Lower leg skin (tissue), 4 donors: ENCODE measurements around the gene SLC39A9. TPM values are rescaled to one million over a fixed set of nuclear protein-coding genes. Genes with fewer than 3 reads are reported as not detected.

Experiments
- DNase-seq, 2 donors: peaks; one replicate each; pipeline ENCODE4 v3.0.0-alpha.2; 2019; ENCODE audit warnings: low spot score in 2 of 2
- H3K4me3 ChIP-seq: fragments of 200-600 bp; sonication (generic); 2 replicates; pipeline ENCODE4 v1.5.1; 2017; ENCODE audit warnings: mild to moderate bottlenecking, low read depth; ENCODE audit not compliant: poor library complexity, severe bottlenecking
- POLR2A ChIP-seq, 2 donors: fragments of 450-650 bp; IDR thresholded peaks; one replicate each; pipeline ENCODE4 v1.6.1; 2016 to 2017; ENCODE audit warnings: antibody characterized with exemption in 2 of 2, mild to moderate bottlenecking in 1 of 2, moderate library complexity in 1 of 2
- WGBS, 2 donors: methylation state at CpG; one replicate each; pipeline ENCODE4 v1.1.5; 2018; 5-methylcytosine and 5-hydroxymethylcytosine counted together
- intact Hi-C: fragments of 100-400 bp; cut with DNase I; formaldehyde crosslinking; loops from one replicate; pipeline ENCODE4 v1.15.0; 2023; ENCODE audit warnings: low total_unique reads
- total RNA-seq, 4 donors: library from RNA; depleted of rRNA; stranded (reverse); fragments of >200 nt; gene quantifications; one replicate each; pipeline ENCODE4 v1.1.0, GENCODE V29; 2016
- TF ChIP-seq, protein P1 (sequence below), 3 donors: fragments of 450-650 bp; IDR thresholded peaks; one replicate each; pipeline ENCODE4 v1.5.1; 2016; ENCODE audit warnings: antibody characterized with exemption in 3 of 3, mild to moderate bottlenecking in 3 of 3, moderate library complexity in 2 of 3

Gene SLC39A9, protein sequence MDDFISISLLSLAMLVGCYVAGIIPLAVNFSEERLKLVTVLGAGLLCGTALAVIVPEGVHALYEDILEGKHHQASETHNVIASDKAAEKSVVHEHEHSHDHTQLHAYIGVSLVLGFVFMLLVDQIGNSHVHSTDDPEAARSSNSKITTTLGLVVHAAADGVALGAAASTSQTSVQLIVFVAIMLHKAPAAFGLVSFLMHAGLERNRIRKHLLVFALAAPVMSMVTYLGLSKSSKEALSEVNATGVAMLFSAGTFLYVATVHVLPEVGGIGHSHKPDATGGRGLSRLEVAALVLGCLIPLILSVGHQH
- 10 to 100 TPM; 33.1 to 68.2 (median 49.0) TPM for total RNA-seq

DNA sequence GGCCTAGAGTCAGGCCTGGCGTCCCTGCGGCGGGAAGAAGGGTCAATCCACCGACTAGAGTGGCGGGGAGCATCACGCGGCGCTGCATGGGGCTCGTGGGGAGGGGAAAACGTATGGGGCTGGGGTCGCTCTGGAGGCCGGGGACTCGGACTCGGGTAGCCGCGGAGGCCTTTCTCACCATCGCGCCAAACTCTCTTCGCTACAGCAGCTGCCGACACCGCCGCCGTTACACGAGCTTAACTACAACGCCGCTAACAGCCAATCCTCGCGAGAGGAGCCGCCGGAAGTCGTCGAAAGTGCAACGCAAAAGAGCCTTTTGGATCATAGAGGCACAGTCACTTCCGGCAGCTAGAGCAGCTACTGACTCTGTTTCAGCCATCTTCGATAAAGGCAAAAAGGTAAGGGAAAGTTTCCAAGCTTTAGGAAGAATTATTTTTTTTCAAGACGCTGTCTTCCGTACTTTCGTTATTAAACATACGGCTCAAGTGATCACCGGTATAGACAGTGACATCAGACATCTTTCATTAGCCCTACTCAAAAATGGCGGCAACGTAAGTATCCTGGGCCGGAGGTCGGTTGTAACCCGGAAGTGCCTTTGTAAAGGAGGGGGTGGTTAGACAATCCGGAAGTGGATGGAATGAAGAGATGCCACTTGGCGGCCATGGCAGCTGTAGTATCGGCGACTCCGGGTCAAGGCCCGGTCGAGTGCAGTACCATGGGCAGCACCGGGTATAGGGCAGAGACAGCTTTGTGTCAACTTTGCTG is at the start of gene SLC39A9, which contains the start of gene ERH:
Gene SLC39A9 (plus strand): TSS at position 640 of the 765 bp plus-strand sequence. CDS start 678 bp downstream, outside the sequence.
Gene ERH (minus strand): TSS at position 247 of the 765 bp plus-strand sequence. CDS start 66 bp downstream, at position 181.
- H3K4me3 ChIP-seq, result peak within 1 kb of the TSS; percentile 86
- whole genome bisulfite sequencing, 2 donors, result 0% methylated on average over 36 to 53 of the region's 53 CpGs
- DNase-seq, result peak; percentile 96 to 99
- TF ChIP-seq, protein P1, sequence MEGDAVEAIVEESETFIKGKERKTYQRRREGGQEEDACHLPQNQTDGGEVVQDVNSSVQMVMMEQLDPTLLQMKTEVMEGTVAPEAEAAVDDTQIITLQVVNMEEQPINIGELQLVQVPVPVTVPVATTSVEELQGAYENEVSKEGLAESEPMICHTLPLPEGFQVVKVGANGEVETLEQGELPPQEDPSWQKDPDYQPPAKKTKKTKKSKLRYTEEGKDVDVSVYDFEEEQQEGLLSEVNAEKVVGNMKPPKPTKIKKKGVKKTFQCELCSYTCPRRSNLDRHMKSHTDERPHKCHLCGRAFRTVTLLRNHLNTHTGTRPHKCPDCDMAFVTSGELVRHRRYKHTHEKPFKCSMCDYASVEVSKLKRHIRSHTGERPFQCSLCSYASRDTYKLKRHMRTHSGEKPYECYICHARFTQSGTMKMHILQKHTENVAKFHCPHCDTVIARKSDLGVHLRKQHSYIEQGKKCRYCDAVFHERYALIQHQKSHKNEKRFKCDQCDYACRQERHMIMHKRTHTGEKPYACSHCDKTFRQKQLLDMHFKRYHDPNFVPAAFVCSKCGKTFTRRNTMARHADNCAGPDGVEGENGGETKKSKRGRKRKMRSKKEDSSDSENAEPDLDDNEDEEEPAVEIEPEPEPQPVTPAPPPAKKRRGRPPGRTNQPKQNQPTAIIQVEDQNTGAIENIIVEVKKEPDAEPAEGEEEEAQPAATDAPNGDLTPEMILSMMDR (IDR thresholded peaks at IDR 0.05), result no peak
- peak in 1 of 2 donors; percentile 22 for TF ChIP-seq POLR2A (IDR thresholded peaks at IDR 0.05)
- intact Hi-C loops, result no loop called here

- no peak for TF ChIP-seq POLR2A (IDR thresholded peaks at IDR 0.05)
- TF ChIP-seq, protein P1 (IDR thresholded peaks at IDR 0.05), result no peak
- no peak for DNase-seq
- intact Hi-C loops, result no loop called here
- no peak overlapping the region for H3K4me3 ChIP-seq
- 87 to 88% methylated on average over 11 of the region's 11 CpGs for WGBS, 2 donors
Measured at GRCh38 chr14:69349091-69349777, 49.3 kb upstream of the SLC39A9 start.

- WGBS, 2 donors, result 83 to 85% methylated on average over 5 of the region's 5 CpGs
- intact Hi-C loops, result no loop called here
- no peak for DNase-seq
- TF ChIP-seq, protein P1 (IDR thresholded peaks at IDR 0.05), result no peak
- TF ChIP-seq POLR2A (IDR thresholded peaks at IDR 0.05), result no peak
- H3K4me3 ChIP-seq, result no peak overlapping the region
Measured at GRCh38 chr14:69350892-69351291, 47.6 kb upstream of the SLC39A9 start.

DNA sequence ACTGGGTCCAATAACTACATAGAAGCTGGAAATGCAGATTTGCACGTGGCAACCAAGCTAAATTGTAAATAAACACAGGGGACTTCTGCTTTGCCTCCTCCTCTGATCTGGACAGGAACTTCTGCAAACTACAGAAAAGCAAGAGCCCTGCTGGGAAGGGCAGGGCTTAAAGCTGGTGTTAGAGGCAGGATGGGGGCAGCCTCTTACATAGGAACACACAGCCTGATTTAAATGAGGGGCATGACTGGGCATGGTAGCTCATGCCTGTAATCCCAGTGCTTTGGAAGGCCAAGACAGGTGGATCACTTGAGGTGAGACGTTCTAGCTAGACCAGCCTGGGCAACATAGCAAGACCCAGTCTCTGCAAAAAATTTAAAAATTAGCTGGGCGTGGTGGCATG is 47.1 kb upstream of the SLC39A9 start:
- WGBS, 2 donors, result 44 to 57% methylated on average over 3 of the region's 3 CpGs
- no peak overlapping the region for H3K4me3 ChIP-seq
- intact Hi-C loops, result no loop called here

DNA sequence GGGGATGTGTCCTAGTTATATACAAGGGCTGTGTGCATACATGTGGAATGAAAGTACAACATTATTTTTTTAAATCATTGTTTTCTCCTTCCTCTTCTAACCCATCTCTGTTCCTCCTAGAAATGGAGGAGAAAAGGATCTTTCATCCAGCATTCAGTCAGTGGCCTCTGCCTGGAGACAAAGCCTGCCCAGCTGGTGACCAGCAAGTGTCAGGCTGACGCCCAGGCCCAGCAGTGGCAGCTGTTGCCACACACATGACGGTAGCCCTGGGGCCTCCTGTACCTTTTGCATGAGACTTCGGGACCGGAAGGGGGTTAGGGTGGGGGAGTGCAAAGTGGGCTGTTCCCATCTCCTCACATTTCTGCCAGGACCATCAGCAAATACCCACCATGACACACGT is 46.6 kb upstream of the SLC39A9 start:
- no peak overlapping the region for H3K4me3 ChIP-seq
- WGBS, 2 donors, result 78 to 83% methylated on average over 5 of the region's 5 CpGs
- TF ChIP-seq POLR2A (IDR thresholded peaks at IDR 0.05), result no peak
- TF ChIP-seq, protein P1 (IDR thresholded peaks at IDR 0.05), result no peak
- no peak for DNase-seq
- intact Hi-C loops, result no loop called here

More for the DNA sequence above, 47.1 kb upstream of the SLC39A9 start:
- no peak for DNase-seq
- TF ChIP-seq, protein P1 (IDR thresholded peaks at IDR 0.05), result no peak
- no peak for TF ChIP-seq POLR2A (IDR thresholded peaks at IDR 0.05)
